ENCODE data around the gene NHP2.

DNA sequence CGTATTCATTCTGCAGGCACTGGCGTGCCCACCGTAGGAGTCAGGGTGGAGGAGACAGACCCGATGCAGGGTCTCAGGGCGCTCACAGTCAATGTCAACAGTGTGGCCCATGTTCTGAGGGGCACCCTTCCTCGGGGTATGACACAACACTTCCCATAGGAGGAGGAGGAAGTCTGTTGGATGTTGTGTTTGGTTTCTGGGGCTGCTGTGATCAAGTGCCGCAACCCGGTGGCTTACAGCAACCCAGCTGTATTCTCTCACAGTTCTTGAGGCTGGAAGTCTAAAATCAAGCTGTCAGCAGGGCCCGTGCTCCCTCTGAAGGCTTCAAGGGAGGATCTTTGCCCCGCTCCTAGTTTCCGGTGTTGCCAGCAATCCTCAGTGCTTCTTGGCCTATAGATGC is 45.0 kb upstream of the NHP2 start:
- no peak for TF ChIP-seq POLR2A (IDR thresholded peaks at IDR 0.05)
- TF ChIP-seq, protein P1, sequence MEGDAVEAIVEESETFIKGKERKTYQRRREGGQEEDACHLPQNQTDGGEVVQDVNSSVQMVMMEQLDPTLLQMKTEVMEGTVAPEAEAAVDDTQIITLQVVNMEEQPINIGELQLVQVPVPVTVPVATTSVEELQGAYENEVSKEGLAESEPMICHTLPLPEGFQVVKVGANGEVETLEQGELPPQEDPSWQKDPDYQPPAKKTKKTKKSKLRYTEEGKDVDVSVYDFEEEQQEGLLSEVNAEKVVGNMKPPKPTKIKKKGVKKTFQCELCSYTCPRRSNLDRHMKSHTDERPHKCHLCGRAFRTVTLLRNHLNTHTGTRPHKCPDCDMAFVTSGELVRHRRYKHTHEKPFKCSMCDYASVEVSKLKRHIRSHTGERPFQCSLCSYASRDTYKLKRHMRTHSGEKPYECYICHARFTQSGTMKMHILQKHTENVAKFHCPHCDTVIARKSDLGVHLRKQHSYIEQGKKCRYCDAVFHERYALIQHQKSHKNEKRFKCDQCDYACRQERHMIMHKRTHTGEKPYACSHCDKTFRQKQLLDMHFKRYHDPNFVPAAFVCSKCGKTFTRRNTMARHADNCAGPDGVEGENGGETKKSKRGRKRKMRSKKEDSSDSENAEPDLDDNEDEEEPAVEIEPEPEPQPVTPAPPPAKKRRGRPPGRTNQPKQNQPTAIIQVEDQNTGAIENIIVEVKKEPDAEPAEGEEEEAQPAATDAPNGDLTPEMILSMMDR (IDR thresholded peaks at IDR 0.05): no peak

Measured in heart left ventricle (tissue), 13 donors.